Fibroblast of upper back skin (primary cell): ENCODE measurements around the gene AIM2.
"Not testable (repeated sequence)": the region's sequence is repeated elsewhere in the genome, so short reads cannot be mapped to it uniquely, and the experiment has no call there.

Experiments
- DNase-seq: peaks from one replicate; pipeline ENCODE4 v3.0.0-alpha.2; 2013

The AIM2 gene

GRCh38 chr1:159077120-159077961 lies 775 bp upstream of the AIM2 start:
- DNase-seq, result peak; percentile 46

DNA sequence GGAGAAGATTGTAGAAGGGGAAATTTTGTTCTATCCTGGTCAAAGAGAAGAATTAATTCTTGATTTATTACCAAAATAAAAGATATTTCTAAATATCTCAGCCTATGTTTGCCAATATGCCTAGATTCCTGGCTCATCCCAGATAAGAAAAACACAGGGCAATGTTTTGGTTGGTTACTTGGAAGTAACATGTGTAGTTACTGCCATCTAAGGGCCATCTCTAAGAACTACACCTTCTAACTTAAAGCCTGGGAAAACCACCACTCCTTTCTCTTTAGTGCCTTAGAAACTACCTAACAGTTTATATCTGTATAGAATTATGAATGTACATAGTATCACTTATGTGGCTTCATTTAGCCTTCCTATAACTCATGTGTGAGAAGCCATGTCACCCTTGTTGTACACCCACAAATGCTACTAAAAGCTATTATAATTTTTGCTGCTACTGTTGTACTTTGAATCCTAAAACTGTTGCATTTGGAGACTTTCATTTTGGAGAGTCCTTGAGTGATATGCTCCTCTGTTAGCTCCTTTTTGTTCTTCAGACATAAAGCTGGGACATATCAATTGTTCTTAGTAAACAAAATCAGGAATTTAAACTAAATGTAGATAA lies 4.5 kb downstream of the AIM2 start:
- peak; percentile 67 for DNase-seq

GRCh38 chr1:159068886-159069285 lies 7.7 kb downstream of the AIM2 start:
- DNase-seq, result peak; percentile 58

GRCh38 chr1:159067699-159068621 lies 8.6 kb downstream of the AIM2 start:
- no peak for DNase-seq

GRCh38 chr1:159066108-159066507 lies 10.5 kb downstream of the AIM2 start:
- no peak for DNase-seq

GRCh38 chr1:159065106-159065505 lies 11.5 kb downstream of the AIM2 start:
- DNase-seq, result no peak

DNA sequence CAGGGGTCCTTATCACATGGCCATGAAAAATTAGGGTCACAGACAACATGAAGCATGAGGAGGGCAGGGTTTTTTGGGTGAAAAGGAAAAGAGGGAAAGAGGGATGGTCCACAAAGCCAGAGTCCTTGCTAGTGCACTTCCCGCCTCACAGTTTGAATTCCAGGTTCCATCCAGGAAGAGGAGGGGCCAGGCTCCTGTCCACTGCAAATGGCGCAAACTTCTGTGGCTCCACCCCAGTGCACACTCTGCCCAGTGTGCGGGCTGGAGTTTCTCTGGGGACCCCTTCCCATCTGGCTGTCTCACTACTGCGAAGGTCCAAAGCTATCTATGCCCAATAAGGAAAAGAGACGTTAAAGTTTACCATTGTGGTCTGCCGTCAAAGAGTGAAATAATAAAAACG lies 17.8 kb downstream of the AIM2 start:
- DNase-seq, result no peak

DNA sequence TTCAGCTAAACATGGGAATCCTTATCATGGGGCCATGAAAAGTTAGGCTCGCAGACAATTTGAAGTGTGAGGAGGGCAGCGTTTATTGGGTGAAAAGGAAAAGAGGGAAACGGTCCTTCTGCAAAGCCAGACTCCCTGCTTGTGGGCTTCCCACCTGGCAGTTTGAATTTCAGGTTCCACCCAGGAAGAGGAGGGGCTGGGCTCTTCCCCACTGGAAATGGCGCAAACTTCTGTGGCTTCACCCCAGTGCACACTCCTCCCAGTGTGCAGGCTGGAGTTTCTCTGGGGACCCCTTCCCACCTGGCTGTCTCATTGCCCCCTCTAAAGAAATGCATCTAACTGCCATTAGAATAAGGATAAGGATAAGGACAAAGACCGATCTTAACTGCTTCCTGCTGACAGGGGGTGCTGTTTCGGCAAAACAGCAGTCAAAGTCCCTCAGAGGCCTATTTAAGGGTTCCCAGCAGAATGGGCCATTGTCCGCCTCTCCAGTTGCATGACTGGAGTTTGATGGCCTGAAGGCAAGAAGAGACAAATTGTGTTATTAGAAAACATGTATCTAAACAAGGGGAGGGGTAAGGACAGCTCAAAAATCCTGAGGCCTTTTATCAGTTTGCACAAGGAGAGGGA lies 20.4 kb downstream of the AIM2 start:
- no peak for DNase-seq

DNA sequence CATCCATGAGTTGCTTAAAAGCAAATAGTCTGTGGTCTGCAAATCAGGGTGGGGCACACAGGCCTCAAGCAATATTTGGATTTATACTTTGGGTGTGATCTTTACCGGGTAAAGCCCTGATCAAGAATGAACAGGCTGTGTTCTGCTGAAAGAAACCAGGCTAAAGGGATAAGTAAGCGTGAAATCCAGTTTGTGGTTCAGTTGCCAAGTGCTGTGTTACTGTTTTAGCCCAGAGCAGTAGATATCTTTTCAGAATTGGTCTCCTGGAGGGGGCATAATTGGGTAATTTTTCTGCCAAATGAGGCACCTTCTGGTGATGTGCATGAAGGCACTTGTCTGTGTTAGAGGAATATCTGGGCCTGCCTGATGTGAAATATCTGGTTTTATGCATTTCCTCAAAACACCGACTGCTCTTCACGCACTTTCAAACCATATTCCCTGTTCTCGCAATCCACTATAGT lies 21.4 kb downstream of the AIM2 start:
- no peak for DNase-seq

- peak; percentile 12 for DNase-seq
Measured at GRCh38 chr1:159054427-159054826, 22.1 kb downstream of the AIM2 start.

- DNase-seq, result no peak
Measured at GRCh38 chr1:159051436-159051835, 25.1 kb downstream of the AIM2 start.

DNA sequence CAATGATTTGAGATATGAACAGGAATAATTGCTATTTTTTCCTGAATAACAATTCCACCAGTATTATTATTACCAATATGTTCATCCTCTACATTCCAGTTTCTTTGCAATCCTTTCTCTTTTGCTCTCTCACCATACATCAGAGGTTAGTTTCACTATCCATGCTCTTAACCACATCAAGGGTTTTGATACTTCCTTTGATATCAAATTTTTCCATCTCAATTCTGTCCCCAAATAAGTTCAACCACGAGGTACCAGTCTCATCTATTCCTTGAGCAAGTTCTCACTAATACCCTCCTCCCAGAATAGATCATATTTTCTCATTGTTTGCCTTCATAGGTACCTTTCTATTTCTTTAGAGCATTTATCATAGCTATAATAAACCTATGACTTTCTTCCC lies 30.1 kb downstream of the AIM2 start:
- DNase-seq, result not testable (repeated sequence)

- no peak for DNase-seq
Measured at GRCh38 chr1:159040893-159041724, 35.5 kb downstream of the AIM2 start.

DNA sequence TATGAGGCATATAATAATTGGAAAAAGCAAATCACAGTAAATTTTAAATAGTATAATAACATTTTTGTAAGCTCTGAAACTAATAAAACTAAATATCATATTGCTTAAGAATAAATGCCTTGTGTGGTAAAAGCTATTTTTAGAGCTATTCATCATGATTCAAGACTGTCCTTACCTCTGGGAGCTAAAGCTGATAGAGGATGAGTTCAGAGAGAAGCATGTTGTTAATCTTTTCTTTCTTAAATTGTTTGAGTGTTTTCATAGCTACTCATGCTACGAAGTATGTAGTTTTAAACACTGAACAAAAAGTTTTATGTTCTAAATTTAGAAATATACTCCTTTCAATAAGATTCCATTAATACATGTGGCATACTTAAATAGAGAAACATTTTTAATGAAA lies 36.4 kb downstream of the AIM2 start:
- peak; percentile 82 for DNase-seq

- peak; percentile 25 for DNase-seq
Measured at GRCh38 chr1:159030877-159031447, 45.6 kb downstream of the AIM2 start.

DNA sequence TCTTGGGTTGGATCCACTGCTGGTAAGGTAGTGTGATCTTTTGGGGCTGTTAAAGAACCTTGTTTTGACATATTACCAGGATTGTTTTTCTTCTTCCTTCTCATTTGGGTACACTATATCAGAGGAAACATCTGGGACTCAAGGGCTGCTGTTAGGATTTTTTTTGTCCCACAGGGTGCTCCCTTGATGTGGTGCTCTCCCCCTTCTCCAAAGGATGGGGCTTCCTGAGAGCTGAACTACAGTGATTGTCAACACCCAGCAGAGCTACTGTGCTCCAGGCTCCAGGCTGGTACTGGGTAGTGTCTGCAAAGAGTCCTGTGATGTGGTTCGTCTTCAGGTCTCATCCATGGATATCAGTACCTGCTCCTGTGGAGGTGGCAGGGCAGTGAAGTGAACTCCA lies 46.3 kb downstream of the AIM2 start:
- no peak for DNase-seq

DNA sequence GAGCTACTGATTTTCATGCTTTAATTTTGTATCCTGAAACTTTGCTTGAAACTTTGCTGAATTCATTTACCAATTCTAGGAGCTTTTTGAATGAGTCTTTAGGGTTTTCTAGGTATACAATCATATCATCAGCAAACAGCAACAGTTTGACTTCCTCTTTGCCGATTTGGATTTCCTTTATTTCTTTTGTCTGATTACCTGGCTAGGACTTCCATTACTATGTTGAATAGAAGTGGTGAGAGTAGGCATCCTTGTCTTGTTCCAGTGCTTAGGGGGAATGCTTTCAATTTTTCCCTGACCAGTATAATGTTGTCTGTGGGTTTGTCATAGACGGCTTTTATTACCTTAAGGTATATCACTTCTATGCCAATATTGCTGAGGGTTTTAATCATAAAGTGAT lies 49.7 kb downstream of the AIM2 start:
- DNase-seq, result not testable (repeated sequence)

DNA sequence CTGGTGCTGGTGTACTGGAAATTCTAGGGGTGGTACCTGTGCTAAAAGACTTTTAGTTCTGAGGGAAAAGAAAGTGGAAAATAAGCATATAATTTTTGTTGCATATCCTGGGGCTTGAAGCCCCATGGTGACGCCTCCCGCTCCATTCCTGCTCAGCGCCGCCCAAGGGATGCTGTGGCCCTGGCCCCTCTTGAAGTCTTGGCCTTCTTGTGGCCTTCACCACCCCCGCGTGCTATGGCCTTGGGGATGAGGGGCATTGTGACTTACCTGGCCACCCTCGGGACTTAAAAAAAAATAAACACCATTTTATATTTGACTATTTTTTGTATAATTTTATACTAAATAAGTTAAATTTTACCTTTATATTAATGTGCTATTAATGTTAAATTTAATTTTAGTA lies 51.5 kb downstream of the AIM2 start:
- DNase-seq, result no peak

GRCh38 chr1:159023723-159024122 lies 52.8 kb downstream of the AIM2 start:
- DNase-seq, result no peak

- peak; percentile 78 for DNase-seq
Measured at GRCh38 chr1:159015440-159015909, 61.1 kb downstream of the AIM2 start.

DNA sequence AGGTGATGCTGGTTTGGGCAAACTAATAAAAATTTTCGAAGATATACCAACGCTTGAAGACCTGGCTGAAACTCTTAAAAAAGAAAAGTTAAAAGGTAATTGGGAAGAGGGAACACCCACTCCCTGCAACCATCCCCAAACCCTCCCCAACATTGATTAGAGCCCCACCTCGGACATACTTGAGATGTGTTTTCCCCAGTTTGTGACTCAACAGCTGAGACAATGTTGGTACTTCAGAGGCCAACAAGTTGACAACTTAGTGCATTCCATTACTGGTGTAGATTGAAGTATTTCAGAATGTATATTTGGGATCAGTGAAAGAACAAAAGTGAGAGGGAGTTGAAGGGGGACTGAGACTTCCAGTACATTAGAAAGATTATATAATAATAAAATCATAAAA lies 61.7 kb downstream of the AIM2 start:
- DNase-seq, result no peak
